CD4-positive, alpha-beta memory T cell (primary cell): ENCODE data around the gene RPGRIP1. TPM values are rescaled to one million over a fixed set of nuclear protein-coding genes. Genes with fewer than 3 reads are reported as not detected.
A peak's percentile ranks its signal among the peaks of the same experiment; 100 is the strongest.

Experiments used
- CTCF ChIA-PET: fragments of 350-600 bp; sonication (Branson Sonifier 250); formaldehyde crosslinking; loops from one replicate; lab custom pipeline; 2021; ENCODE audit warnings: inconsistent platforms; ENCODE audit not compliant: partially characterized antibody; lab: Charles Lee
- POLR2A ChIA-PET: fragments of 350-600 bp; sonication (Branson Sonifier 250); formaldehyde crosslinking; loops from one replicate; lab custom pipeline; 2021; ENCODE audit not compliant: partially characterized antibody; lab: Charles Lee
- DNase-seq, 5 donors: peaks; one replicate each; pipeline versions ENCODE4 v3.0.0 to v3.0.0-alpha.2; 2020 to 2022; ENCODE audit warnings: mixed read lengths in 1 of 5
- H3K27ac ChIP-seq: one replicate; pipeline ENCODE4 v1.7.0; 2013; ENCODE audit warnings: low read depth, low read length
- H3K27me3 ChIP-seq: 2 replicates; pipeline ENCODE4 v1.7.0; 2013; ENCODE audit warnings: mild to moderate bottlenecking, low read length, moderate library complexity; ENCODE audit not compliant: insufficient read depth
- H3K36me3 ChIP-seq: 2 replicates; pipeline ENCODE4 v1.7.0; 2013; ENCODE audit warnings: mild to moderate bottlenecking, low read length, moderate library complexity; ENCODE audit not compliant: insufficient read depth
- H3K4me1 ChIP-seq: 2 replicates; pipeline ENCODE4 v1.7.0; 2013; ENCODE audit warnings: mild to moderate bottlenecking, low read length, moderate library complexity; ENCODE audit not compliant: insufficient read depth
- H3K4me3 ChIP-seq, 2 donors: one replicate each; pipeline ENCODE4 v1.7.0; 2013; ENCODE audit warnings: low read length in 2 of 2, mild to moderate bottlenecking in 1 of 2
- H3K9me3 ChIP-seq, 2 donors: one replicate each; pipeline ENCODE4 v1.7.0; 2013; ENCODE audit warnings: low read length in 2 of 2, control low read depth in 1 of 2; ENCODE audit not compliant: control insufficient read depth in 1 of 2
- H3K27ac Mint-ChIP-seq, 7 donors: one replicate each; pipeline ENCODE4 v1.8.0; 2020 to 2021; ENCODE audit warnings: mixed read lengths in 7 of 7, mild to moderate bottlenecking in 6 of 7, inconsistent platforms in 3 of 7, moderate library complexity in 3 of 7
- H3K27me3 Mint-ChIP-seq, 2 donors: one replicate each; pipeline ENCODE4 v1.8.0; 2020 to 2021; ENCODE audit warnings: mixed read lengths in 2 of 2
- H3K36me3 Mint-ChIP-seq, 2 donors: one replicate each; pipeline ENCODE4 v1.8.0; 2020 to 2021; ENCODE audit warnings: mixed read lengths in 2 of 2, inconsistent platforms in 1 of 2, mild to moderate bottlenecking in 1 of 2
- H3K4me1 Mint-ChIP-seq, 4 donors: one replicate each; pipeline ENCODE4 v1.8.0; 2020 to 2021; ENCODE audit warnings: mixed read lengths in 4 of 4, mild to moderate bottlenecking in 1 of 4
- H3K4me3 Mint-ChIP-seq, 8 donors: one replicate each; pipeline ENCODE4 v1.8.0; 2020 to 2021; ENCODE audit warnings: mixed read lengths in 8 of 8, mild to moderate bottlenecking in 7 of 8, moderate library complexity in 6 of 8, inconsistent platforms in 3 of 8
- H3K9me3 Mint-ChIP-seq, 8 donors: one replicate each; pipeline ENCODE4 v1.8.0; 2020 to 2021; ENCODE audit warnings: mixed read lengths in 8 of 8, mild to moderate bottlenecking in 5 of 8, inconsistent platforms in 3 of 8, moderate library complexity in 1 of 8
- intact Hi-C: fragments of 100-400 bp; cut with micrococcal nuclease; formaldehyde crosslinking; loops from one replicate; pipeline ENCODE4 v1.15.1; 2023
- polyA plus RNA-seq, 2 donors: library from polyadenylated mRNA; unstranded; fragments of 300-500 nt; fragmentation: Illumina TruSeq; gene quantifications; one replicate each; pipeline ENCODE4 v1.2.3, GENCODE V29; 2021
- total RNA-seq, 2 experiments: library from RNA; stranded (reverse); gene quantifications; one replicate each; pipeline ENCODE4 v1.2.3, GENCODE V29; 2021

RPGRIP1 gene
- total and polyA plus RNA-seq, 4 experiments from 2014 or later, result 0.47 TPM; not detected in 3

DNA sequence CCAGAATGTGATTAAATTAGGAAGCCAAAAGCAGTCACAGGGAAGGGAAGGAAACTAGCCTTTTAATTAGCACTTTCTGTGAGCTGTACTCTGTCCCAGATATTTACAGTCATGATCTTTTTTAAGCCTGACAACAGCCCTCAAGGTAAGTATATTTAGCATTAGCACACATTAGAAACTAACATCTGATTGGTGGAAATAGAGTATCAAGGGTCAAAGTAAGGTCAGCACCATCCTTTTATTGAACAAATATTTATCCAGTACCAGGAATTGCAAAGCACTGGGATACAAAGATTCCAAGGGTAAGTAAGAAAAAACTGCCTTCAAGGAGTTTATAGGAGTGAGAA, 28.2 kb downstream of the RPGRIP1 start:
- Mint-ChIP-seq H3K4me1 (peaks cover 12 to 19% (median 17%) of the 10 kb centered on the region in 4 donors), H3K4me3 (peak overlapping the region; percentile 81 to 91 (median 88)), H3K36me3 (no peaks in the 10 kb centered on the region), H3K27me3 (peaks cover 2 to 3% of the 10 kb centered on the region in 2 donors), H3K27ac (peak overlapping the region; percentile 80 to 96 (median 92)), H3K9me3 (peaks cover 0 to 2% (median 0%) of the 10 kb centered on the region in 8 donors)
- H3K9me3 ChIP-seq, result no peaks in the 10 kb centered on the region
- H3K27me3 ChIP-seq, result no peaks in the 10 kb centered on the region
- intact Hi-C loops, result loop anchor here (1.0 to 2.0 kb wide), 4 partner anchors 39 to 148 kb away; partner anchors contain the start of genes CHD8, HNRNPC and SUPT16H
- POLR2A ChIA-PET, result interaction anchor here (1.5 kb wide), 1 partner anchor 20 kb away, joined by 3 read pairs; no protein-coding TSS in a partner anchor
- peak in 1 of 5 donors; percentile 0 for DNase-seq
- peak overlapping the region in 1 of 2 donors; percentile 45 for H3K4me3 ChIP-seq
- H3K4me1 ChIP-seq, result peaks cover 13% of the 10 kb centered on the region
- CTCF ChIA-PET, result interaction anchor here (1.1 kb wide), 2 partner anchors 12 to 41 kb away, joined by 3 read pairs; no protein-coding TSS in a partner anchor
- H3K36me3 ChIP-seq, result no peaks in the 10 kb centered on the region
- H3K27ac ChIP-seq, result peak overlapping the region; percentile 37

DNA sequence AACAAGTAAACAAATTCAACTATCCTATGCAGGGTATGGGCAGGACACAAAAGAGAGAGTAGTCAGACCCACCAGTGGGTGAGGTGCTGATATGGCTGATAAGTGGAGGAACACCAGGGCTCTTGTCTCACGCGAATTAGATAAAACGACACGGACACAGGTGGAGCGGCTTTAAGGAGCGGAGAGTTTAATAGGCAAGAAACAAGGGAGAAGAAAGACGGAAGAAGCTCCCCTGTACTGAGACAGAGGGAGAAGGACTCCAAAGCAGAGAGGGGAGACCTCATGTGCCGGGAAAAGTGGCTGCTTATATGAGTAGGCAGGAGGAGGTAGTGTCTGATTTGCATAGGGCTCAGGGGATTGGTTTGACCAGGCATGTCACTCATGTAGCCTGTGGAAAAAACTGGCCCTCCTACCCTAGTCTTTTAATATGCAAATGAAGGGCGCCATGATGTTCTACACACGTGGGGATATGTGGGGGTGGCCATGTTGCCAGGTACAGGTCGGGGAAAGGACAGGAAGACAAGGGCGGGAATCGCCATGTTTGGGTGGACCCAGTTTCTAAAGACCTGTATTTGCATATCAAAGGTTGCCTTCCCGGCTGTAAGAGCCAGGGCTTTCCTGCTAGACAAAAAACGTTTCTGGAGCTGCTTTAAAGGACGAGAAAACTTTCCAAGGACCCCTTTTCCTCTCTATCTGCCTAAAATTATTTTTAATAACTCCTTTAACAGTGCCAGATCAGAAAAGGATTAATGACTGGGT, 28.8 kb downstream of the RPGRIP1 start:
- Histone ChIP-seq H3K4me1 (peaks cover 13% of the 10 kb centered on the region), H3K4me3 (peak overlapping the region; percentile 43 to 45), H3K9me3 (no peaks in the 10 kb centered on the region), H3K36me3 (no peaks in the 10 kb centered on the region), H3K27me3 (no peaks in the 10 kb centered on the region), H3K27ac (peak overlapping the region; percentile 48)
- Mint-ChIP-seq H3K27me3 (no peaks in the 10 kb centered on the region), H3K36me3 (no peaks in the 10 kb centered on the region), H3K4me1 (peaks cover 12 to 19% (median 17%) of the 10 kb centered on the region in 4 donors), H3K27ac (peak overlapping the region; percentile 80 to 96 (median 92)), H3K9me3 (peaks cover 0 to 2% (median 0%) of the 10 kb centered on the region in 8 donors), H3K4me3 (peak overlapping the region; percentile 81 to 91 (median 88))
- DNase-seq, result peak; percentile 83 to 93 (median 85)
- CTCF ChIA-PET, result interaction anchor here (1.1 kb wide), 1 partner anchor 41 kb away, joined by 3 read pairs; no protein-coding TSS in a partner anchor
- intact Hi-C loops, result loop anchor here (1.0 to 2.0 kb wide), 4 partner anchors 39 to 148 kb away; partner anchors contain the start of genes CHD8, HNRNPC and SUPT16H
- POLR2A ChIA-PET, result interaction anchor here (0.6 to 1.5 kb wide), 5 partner anchors 20 to 1207 kb away, joined by 3 to 4 read pairs (median 3); no protein-coding TSS in a partner anchor

DNA sequence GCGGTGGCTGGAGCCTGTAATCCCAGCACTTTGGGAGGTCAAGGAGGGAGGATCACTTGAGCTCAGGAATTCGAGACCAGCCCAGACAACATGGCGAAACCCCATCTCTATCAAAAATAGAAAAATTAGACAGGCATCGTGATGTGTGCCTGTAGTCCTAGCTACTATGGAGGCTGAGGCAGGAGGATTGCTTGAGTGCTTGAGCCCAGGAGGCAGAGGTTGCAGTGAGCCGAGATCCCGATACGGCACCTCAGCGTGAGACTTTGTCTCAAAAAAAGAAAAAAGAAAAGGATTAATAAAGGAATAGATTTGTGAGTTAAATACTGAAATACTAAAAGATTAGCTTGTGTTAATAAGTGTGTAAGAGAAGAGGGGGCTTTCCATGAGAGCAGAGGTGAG, 29.4 kb downstream of the RPGRIP1 start:
- peaks cover 0 to 2% (median 0%) of the 10 kb centered on the region in 8 donors for H3K9me3 Mint-ChIP-seq
- CTCF ChIA-PET, result no interaction called here
- no peaks in the 10 kb centered on the region for H3K36me3 ChIP-seq
- H3K4me1 ChIP-seq, result peaks cover 13% of the 10 kb centered on the region
- H3K27me3 Mint-ChIP-seq, result no peaks in the 10 kb centered on the region
- H3K4me3 Mint-ChIP-seq, result peak overlapping the region; percentile 81 to 91 (median 88)
- H3K36me3 Mint-ChIP-seq, result no peaks in the 10 kb centered on the region
- no peak for DNase-seq
- POLR2A ChIA-PET, result interaction anchor here (0.7 to 1.1 kb wide), 4 partner anchors 44 to 147 kb away, joined by 3 to 4 read pairs (median 4); partner anchors contain the start of gene CHD8
- peak overlapping the region; percentile 80 to 96 (median 92) for H3K27ac Mint-ChIP-seq
- H3K27ac ChIP-seq, result peak overlapping the region; percentile 48
- intact Hi-C loops, result loop anchor here (2.0 kb wide), 2 partner anchors 76 to 116 kb away; partner anchors contain the start of gene SUPT16H
- H3K27me3 ChIP-seq, result no peaks in the 10 kb centered on the region
- H3K4me3 ChIP-seq, result peak overlapping the region; percentile 43 to 45
- H3K4me1 Mint-ChIP-seq, result peaks cover 12 to 19% (median 17%) of the 10 kb centered on the region in 4 donors
- H3K9me3 ChIP-seq, result no peaks in the 10 kb centered on the region

DNA sequence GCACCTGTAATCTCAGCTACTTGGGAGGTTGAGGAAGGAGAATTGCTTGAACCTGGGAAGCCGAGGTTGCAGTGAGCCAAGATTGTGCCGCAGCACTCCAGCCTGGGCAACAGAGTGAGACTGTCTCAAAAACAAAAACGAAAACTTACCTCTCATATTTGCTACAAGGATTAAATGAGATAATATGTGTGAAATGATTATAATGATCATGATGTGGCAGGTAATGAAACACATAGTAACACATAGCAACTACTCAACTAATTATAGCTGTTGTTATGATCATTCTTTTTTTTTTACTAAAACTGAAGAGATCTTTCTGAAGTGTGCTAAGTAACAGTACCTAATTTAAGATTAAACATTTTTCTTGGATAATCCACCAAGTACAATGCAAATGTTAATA, 30.1 kb downstream of the RPGRIP1 start:
- ChIA-PET POLR2A (interaction anchor here (0.7 to 1.1 kb wide), 2 partner anchors 44 to 146 kb away, joined by 3 to 4 read pairs; partner anchors contain the start of gene CHD8), CTCF (no interaction called here)
- Histone ChIP-seq H3K4me3 (no peak overlapping the region), H3K27me3 (no peaks in the 10 kb centered on the region), H3K27ac (no peak overlapping the region), H3K36me3 (no peaks in the 10 kb centered on the region), H3K9me3 (no peaks in the 10 kb centered on the region), H3K4me1 (peaks cover 13% of the 10 kb centered on the region)
- no peak for DNase-seq
- Mint-ChIP-seq H3K9me3 (peaks cover 0 to 2% (median 0%) of the 10 kb centered on the region in 8 donors), H3K4me3 (peak overlapping the region in 1 of 8 donors; percentile 35), H3K4me1 (peaks cover 12 to 19% (median 17%) of the 10 kb centered on the region in 4 donors), H3K27me3 (no peaks in the 10 kb centered on the region), H3K27ac (no peak overlapping the region), H3K36me3 (no peaks in the 10 kb centered on the region)
- intact Hi-C loops, result loop anchor here (2.0 kb wide), 2 partner anchors 75 to 117 kb away; partner anchors contain the start of gene SUPT16H

GRCh38 chr14:21311614-21312013, 31.7 kb downstream of the RPGRIP1 start:
- intact Hi-C loops, result no loop called here
- Mint-ChIP-seq H3K9me3 (peaks cover 0 to 2% (median 0%) of the 10 kb centered on the region in 8 donors), H3K27ac (no peak overlapping the region), H3K4me1 (peaks cover 12 to 19% (median 17%) of the 10 kb centered on the region in 4 donors), H3K36me3 (no peaks in the 10 kb centered on the region), H3K4me3 (no peak overlapping the region), H3K27me3 (no peaks in the 10 kb centered on the region)
- Histone ChIP-seq H3K4me3 (no peak overlapping the region), H3K36me3 (no peaks in the 10 kb centered on the region), H3K9me3 (no peaks in the 10 kb centered on the region), H3K27me3 (no peaks in the 10 kb centered on the region), H3K27ac (no peak overlapping the region), H3K4me1 (peaks cover 13% of the 10 kb centered on the region)
- CTCF ChIA-PET, result interaction anchor here (0.8 kb wide), 1 partner anchor 207 kb away, joined by 3 read pairs; no protein-coding TSS in a partner anchor
- POLR2A ChIA-PET, result no interaction called here
- DNase-seq, result no peak

DNA sequence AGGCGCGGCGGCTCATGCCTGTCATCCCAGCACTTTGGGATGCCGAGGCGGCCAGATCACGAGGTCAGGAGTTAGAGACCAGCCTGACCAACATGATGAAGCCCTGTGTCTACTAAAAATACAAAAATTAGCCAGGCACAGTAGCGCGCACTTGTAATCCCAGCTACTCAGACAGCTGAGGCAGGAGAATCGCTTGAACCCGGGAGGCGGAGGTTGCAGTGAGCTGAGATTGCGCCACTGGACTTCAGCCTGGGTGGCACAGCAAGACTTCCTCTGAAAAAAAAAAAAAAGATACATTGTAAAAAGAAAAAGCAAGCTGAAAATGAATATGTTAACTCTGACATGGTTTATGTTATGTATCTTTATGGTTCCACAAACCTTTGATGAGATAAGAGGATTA, 33.6 kb downstream of the RPGRIP1 start:
- DNase-seq, result no peak
- H3K36me3 ChIP-seq, result no peaks in the 10 kb centered on the region
- intact Hi-C loops, result no loop called here
- no peaks in the 10 kb centered on the region for H3K9me3 Mint-ChIP-seq
- no peaks in the 10 kb centered on the region for H3K36me3 Mint-ChIP-seq
- ChIA-PET CTCF (no interaction called here), POLR2A (interaction anchor here (0.7 kb wide), 1 partner anchor 47 kb away, joined by 3 read pairs; no protein-coding TSS in a partner anchor)
- H3K4me3 Mint-ChIP-seq, result no peak overlapping the region
- H3K4me1 ChIP-seq, result peaks cover 8% of the 10 kb centered on the region
- H3K27me3 ChIP-seq, result no peaks in the 10 kb centered on the region
- H3K9me3 ChIP-seq, result no peaks in the 10 kb centered on the region
- H3K27ac ChIP-seq, result no peak overlapping the region
- H3K4me3 ChIP-seq, result no peak overlapping the region
- no peak overlapping the region for H3K27ac Mint-ChIP-seq
- H3K27me3 Mint-ChIP-seq, result peaks cover 0 to 4% of the 10 kb centered on the region in 2 donors
- H3K4me1 Mint-ChIP-seq, result peaks cover 6 to 11% (median 9%) of the 10 kb centered on the region in 4 donors

GRCh38 chr14:21317398-21317797, 37.5 kb downstream of the RPGRIP1 start:
- ChIA-PET CTCF (no interaction called here), POLR2A (no interaction called here)
- Histone ChIP-seq H3K9me3 (no peaks in the 10 kb centered on the region), H3K4me1 (peaks cover 9% of the 10 kb centered on the region), H3K4me3 (no peak overlapping the region), H3K36me3 (no peaks in the 10 kb centered on the region), H3K27ac (no peak overlapping the region), H3K27me3 (no peaks in the 10 kb centered on the region)
- intact Hi-C loops, result no loop called here
- no peak for DNase-seq
- H3K4me1 Mint-ChIP-seq, result peaks cover 3 to 11% (median 6%) of the 10 kb centered on the region in 4 donors
- no peaks in the 10 kb centered on the region for H3K36me3 Mint-ChIP-seq
- H3K27me3 Mint-ChIP-seq, result peaks cover 1 to 5% of the 10 kb centered on the region in 2 donors
- H3K9me3 Mint-ChIP-seq, result no peaks in the 10 kb centered on the region
- H3K4me3 Mint-ChIP-seq, result no peak overlapping the region
- no peak overlapping the region for H3K27ac Mint-ChIP-seq
